HL-60/S4 treated with phorbol 12-myristate 13-acetate at 8.2 ng/mL for 4 days and 3 days (cell line): ENCODE results near the gene CCSER1.

ENCODE experiments used
- in situ Hi-C: fragments of 300-500 bp; cut with MboI; formaldehyde crosslinking; loops from 2 replicates; pipeline ENCODE4 v1.15.0; 2022; ENCODE audit warnings: low sequenced_read_pairs

The CCSER1 gene

GRCh38 chr4:90127706-90128345, 632 bp downstream of the CCSER1 start:
- in situ Hi-C loops, result no loop called here

GRCh38 chr4:90128961-90129495, 1.8 kb downstream of the CCSER1 start:
- in situ Hi-C loops, result no loop called here

DNA sequence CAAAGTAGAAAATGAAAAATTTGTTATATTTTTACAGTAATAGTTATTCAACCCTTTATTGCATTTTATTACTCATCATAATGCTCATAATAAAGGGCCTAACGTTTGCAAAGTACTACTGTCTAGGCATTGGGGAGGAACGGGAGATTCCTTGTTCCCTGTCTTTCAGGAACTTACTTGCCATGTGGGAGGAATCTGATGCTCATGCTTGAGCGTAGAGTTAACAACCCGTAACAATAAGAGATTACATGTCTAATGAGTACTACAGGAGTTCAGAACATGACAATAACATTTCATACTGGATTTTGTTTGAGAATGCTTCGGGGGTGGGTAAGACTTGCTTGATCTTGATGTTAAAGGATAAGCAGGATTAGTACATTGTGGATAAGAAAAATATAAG, 2.9 kb downstream of the CCSER1 start:
- in situ Hi-C loops, result no loop called here

DNA sequence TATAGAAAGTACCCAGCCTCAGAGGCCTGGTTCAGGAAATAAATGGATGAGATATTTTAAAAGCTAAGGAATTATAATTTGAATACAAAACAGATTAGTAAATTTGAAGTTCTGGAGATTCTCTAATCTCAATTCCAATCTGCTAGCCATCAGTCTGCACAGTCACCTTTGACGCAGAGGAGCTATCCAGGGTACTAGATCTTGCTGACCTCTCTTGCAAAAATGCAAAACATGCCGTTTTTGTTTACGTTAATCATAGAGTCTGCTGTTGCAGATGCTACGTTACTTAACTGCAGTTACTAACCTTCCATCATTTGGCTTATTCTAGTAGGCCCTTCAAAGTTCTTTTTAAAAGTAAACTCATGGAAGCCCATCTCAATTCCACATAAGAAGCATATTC, 10.4 kb downstream of the CCSER1 start:
- in situ Hi-C loops, result no loop called here

- in situ Hi-C loops, result no loop called here
Observed at GRCh38 chr4:90142081-90142480, 14.9 kb downstream of the CCSER1 start.

GRCh38 chr4:90145319-90145718, 18.1 kb downstream of the CCSER1 start:
- in situ Hi-C loops, result no loop called here

DNA sequence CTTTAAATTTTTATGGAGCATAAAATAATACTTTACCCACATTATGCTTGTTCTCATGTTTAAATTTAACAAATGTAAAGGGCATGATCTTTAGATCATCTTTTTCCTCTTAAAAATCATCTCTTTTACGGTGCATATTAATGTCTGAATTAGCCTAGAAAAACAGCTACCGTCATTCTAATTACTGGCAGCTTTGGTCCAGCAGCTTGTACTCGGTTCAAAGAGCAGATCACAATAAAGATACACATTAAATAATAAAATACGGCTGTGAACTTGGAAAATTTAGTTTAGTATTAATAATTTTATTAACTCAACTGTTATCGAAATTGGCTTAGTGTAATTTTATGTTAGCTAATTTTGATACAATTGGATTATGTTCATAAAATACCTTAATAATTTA, 19.1 kb downstream of the CCSER1 start:
- in situ Hi-C loops, result no loop called here

DNA sequence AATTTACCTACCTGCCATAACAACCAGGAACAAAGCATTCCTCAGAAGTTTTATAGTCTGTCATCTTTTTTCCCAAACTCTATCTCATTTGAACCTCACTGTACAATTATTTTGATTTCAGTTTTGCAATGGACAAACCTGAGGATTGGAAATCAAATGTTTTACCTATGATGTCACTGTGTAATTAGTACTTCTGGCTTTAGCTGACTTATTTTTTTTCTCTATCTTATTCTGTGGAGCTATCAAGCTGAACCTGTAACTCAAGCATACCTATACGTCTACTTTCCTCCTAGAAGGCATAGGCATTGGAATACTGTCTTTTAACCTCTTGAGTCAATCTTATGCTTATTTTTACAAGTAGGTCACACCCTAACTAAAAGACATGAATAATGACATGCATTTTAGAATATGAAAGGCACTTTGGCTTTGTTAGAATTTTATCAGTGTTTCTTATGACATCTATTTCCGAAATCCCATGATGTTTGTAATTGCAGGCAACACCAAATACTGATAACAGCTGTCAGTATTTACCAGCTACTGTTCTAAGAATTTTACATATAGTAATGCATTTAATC, 21.5 kb downstream of the CCSER1 start:
- in situ Hi-C loops, result no loop called here

DNA sequence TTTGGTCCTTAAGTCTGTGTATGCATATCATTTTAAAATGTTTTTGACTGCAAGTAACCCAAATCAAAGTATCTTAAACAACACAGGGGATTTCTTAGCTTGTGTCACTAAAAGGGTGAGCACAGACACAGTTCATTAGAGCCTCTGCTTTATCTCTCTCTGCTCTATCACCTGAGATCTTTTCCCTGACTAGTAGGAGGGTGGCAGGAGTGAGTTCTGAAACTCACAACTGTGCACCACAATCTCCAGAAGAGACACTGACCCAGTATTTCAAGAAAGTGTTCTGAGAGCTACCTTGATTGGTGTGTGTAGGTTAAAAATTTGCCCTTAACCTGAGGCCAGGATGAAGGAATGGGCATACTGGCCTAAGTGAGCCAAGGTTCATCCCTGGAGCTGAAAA, 24.8 kb downstream of the CCSER1 start:
- in situ Hi-C loops, result no loop called here

DNA sequence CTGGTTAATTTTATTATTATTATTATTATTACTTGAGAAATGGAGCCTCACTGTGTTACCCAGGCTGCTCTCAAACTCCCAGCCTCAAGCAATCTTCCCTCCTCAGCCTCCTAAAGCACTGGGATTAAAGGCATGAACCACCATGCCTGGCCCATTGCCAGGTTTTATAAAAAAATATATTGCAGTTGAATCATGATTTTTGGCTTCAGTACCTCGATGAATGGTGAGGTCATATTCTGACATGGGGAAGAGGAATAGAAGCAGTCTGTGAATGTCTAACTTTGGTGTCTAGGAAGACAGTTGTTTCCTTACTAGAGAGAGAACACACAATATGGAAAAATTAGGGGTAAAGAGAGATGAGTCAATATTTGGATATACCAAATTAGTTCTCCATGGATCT, 32.0 kb downstream of the CCSER1 start:
- in situ Hi-C loops, result no loop called here

DNA sequence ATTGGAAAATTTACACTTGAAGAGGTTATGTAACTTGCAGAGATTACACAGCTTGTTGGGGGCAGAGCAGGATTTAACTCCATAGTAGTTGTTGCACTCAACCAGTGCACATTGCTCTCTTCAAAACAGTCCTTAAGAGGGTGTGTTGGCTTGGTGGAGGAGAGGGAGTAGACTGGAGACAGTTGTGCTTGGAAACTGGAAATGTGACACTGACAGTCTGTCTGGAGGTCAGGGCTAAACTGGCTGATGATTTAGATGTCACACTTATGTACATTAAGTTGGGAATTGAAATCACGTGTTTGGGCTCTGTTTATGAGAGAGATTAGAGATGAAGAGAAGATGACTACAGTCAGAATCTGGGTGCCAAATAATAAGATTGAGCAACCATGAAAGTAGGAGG, 32.9 kb downstream of the CCSER1 start:
- in situ Hi-C loops, result no loop called here

DNA sequence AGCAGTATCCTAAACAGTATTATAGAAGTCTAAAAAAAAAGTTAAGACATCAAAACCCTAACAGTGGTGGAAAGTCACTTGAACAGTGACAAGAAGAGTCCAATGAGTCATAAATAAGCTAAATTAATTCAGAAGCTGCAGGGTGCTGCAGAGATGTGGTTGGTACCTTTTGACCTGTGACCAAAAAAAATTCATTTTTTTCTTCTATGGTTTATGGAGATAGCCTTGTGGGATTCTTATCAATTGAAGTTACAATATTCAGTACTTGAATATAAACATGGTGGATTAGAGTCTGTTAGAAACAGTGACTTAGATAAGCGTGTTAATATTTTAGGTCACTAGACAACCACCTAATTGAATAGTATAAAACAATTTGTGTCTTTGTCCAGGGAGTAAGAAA, 35.4 kb downstream of the CCSER1 start:
- in situ Hi-C loops, result no loop called here

- in situ Hi-C loops, result no loop called here
Observed at GRCh38 chr4:90163872-90164271, 36.7 kb downstream of the CCSER1 start.

- in situ Hi-C loops, result no loop called here
Observed at GRCh38 chr4:90165883-90166282, 38.7 kb downstream of the CCSER1 start.

GRCh38 chr4:90171491-90171890, 44.3 kb downstream of the CCSER1 start:
- in situ Hi-C loops, result no loop called here

DNA sequence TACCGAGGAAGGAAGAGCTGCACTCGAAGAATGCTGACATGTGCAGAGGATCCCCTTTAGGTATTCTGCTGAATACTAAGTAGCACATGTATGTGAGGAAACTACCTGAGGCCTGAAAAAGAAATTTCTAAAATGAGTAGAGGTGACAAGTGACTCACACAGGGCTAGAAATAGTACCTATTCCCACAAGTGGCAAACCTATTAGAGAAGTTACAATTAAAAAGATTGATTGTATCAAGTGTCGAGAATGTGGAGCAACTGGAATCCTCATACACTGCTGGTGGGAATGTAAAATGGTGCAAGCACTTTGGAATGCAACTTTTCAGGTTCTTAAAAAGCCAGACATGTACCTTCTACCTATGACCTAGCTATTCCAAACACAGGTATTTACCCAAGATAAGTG, 47.4 kb downstream of the CCSER1 start:
- in situ Hi-C loops, result no loop called here

DNA sequence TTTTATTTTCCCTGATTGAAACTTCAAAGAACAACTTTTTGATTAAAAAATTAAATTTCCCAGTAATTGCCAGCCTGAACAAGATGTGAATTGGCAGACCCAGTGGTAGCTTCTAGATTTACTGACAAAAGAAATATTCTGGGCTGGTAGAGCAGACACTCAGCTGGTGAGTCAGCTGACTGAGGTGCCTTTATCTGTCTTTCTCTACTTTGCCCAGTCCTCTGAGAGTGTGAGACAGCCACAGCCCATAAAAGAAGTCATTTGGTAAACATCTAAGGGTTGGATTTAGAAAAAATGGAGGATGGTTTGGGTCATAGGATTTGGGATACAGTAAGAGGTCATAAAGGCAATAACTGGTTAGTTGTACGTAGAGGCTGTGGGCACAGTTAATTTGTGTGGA, 54.5 kb downstream of the CCSER1 start:
- in situ Hi-C loops, result no loop called here

- in situ Hi-C loops, result no loop called here
Observed at GRCh38 chr4:90183254-90183653, 56.1 kb downstream of the CCSER1 start.

DNA sequence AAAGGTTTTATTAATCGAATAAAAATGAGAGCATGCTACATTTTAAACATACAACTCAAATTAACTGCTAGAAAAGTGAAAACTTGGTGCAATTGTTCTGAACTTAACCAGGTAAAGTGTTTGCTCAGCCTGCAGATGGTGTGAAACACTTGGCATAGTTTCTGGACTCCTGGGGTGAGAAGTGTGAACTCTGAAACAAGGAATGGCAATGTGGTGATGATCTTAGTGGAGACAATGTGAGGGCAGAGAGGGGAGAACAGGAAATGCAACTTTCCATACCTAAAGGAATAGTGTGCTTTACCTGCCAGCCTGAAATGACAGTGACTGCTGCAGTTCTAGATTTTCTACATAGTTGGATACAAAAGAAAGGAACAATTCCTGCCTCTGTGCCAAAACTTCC, 57.4 kb downstream of the CCSER1 start:
- in situ Hi-C loops, result no loop called here

DNA sequence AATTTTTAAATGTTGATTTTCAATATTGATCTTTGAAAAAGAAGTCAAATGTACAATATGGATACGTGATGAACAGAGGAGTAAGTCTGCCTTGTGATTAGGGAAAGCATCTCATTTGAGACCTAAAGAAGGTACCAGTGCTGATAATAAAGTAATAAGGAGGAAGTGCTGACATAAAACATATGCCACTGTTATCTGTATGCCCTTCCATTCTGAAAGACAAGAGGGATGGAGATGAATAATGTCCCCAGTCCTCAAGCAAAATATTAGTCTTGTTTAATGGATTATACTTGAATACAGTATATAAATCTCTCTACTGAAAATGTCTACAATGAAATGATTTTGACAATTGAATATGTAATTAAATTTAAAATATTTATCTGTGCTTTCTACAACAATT, 58.2 kb downstream of the CCSER1 start:
- in situ Hi-C loops, result no loop called here

- in situ Hi-C loops, result no loop called here
Observed at GRCh38 chr4:90186229-90186628, 59.0 kb downstream of the CCSER1 start.

DNA sequence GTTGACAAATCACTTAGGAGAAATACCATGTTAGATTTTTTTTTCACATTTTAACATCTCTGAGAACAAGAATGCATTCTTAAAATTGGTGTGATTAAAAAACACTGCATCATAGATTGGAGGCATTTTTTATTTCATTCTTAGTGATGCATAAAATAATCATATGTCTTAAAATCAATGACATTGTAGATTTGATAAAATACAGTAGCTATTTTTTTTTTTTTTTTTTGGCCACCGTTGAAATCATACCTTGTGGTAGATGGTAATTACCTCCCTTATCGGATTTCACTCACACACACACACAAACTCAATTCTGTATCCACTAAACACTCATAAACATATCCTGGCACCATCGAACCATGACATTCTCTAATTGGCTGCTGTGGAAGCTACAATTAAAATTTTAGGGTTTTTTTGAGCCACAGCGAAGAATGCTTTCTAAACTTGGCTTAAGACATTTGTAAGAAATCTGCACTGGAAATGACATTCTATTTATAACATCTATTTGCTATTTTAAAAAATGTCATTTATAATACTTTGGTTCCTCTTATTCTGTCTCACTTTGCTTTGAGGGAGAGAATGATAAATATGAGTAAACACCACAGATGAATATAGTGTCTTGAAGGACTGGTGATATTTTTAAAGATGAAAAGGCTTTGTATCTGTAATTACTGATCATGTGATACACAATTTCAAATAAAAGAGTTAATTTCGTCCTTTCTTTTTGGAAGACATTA, 60.1 kb downstream of the CCSER1 start:
- in situ Hi-C loops, result no loop called here
